HG03039 (cell line): Measurements from ENCODE around the gene KLK14.

Experiments
- ATAC-seq: cut with Tn5 transposase; IDR thresholded peaks from one replicate; pipeline ENCODE4 v1.9.1; 2021; ENCODE audit warnings: mild to moderate bottlenecking, moderate library complexity; ENCODE audit not compliant: unreplicated experiment

Gene KLK14, protein sequence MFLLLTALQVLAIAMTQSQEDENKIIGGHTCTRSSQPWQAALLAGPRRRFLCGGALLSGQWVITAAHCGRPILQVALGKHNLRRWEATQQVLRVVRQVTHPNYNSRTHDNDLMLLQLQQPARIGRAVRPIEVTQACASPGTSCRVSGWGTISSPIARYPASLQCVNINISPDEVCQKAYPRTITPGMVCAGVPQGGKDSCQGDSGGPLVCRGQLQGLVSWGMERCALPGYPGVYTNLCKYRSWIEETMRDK

DNA sequence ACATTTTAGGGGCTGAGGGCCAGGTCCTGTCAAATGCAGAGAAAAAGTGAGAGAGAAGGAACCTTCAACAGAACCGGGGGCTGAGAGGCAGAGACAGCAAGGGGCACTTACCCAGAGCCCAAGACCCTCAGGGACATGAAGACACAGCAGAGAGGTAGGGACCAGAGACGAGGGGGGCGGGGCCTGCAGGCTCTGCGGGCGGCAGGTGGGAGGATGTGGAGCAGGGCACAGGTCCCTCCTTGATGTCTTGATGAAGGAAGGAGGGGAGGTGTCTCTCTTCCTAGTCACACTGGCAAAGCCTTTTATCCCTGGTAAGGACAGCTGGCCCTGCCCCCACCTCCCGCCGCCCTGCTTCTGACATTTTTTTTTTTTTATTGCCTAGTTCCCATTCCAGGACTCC is at the start of gene KLK14:
KLK14 (minus strand) TSS at position 277 of the 400 bp plus-strand sequence; CDS start at position 4, 273 bp downstream.
- no peak for ATAC-seq

DNA sequence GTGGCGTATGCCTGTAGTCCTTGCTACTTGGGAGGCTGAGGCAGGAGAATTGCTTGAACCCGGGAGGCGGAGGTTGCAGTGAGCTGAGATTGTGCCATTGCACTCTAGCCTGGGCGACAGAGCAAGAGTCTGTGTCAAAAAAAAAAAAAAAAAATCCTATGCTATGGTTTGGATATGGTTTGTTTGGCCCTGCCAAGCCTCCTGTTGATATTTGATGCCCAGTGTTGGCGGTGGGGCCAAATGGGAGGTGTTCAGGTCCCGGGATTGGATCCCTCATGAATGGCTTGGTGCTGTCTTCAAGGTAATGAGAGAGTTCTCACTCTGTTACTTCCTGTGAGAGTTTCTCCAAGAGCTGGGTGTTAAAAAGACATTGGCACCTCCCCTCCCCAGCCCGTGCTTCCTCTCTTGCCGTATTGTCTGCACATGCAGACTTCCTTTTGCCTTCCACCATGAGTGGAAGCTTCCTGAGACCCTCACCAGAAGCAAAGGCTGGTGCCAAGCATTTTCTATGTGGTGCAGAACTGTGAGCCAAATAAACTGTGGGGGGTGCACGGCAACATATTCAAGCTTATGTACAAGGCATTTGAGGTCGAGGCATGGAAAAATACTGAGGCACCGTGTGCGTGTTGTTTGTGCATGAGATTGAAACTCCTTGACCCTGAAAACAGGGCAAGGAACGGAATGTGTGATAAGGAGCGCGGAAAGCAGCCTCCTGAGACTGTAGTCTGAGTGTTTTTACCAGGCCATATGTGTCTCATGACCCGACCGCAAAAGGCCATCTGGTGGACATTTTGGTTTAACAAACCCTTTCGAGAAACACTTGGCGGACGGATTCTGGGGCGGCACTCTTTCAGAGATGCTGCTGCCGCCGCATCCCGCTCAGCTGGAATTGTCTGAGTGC is 49.3 kb upstream of the KLK14 start:
- no peak for ATAC-seq

DNA sequence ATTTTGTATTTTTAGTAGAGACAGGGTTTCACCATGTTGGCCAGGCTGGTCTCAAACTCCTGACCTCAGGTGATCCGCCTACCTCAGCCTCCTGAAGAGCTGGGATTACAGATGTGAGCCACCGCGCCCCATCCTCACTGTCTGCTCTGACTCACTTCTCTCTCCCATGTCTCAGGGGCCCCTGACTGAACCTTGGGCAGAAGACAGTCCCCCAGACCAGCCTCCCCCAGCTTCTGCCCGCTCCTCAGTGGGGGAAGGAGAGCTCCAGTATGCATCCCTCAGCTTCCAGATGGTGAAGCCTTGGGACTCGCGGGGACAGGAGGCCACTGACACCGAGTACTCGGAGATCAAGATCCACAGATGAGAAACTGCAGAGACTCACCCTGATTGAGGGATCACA is 47.0 kb upstream of the KLK14 start:
- ATAC-seq, result no peak

DNA sequence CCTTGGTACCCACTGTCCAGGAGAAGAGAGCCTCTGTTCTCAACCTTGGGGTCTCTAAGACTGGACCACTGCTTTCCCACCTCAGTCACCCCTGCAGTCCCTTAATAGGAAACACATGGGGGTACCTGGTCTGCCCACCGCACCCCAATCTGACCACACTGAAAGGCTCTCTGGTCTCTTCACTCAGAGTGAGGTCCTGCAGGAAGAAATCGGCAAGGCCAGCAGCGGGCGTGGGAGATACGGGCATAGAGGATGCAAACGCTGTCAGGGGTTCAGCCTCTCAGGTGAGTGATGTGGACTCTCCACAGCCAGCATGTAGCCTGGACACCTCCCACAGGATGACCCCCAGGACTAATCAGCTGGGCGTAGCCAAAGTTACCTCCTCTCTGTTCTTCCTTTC is 45.5 kb upstream of the KLK14 start:
- ATAC-seq, result no peak

DNA sequence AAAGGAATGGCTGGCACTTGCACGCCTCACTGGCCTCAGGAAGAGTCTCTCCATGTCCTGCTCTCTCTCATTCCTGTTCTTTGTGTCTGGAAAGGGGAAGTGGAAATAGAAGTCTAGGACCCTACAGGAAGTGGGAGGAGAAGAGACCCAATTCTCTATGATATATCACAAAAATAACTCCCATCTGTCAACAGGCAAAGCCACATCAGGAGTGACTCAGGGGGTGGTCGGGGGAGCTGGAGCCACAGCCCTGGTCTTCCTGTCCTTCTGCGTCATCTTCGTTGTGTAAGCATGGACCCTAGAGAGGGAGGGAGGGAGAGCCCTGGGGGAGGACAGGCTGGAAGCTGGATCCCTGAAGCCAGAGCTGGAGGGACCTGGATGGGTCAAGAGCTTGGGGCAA is 45.1 kb upstream of the KLK14 start:
- ATAC-seq, result no peak

DNA sequence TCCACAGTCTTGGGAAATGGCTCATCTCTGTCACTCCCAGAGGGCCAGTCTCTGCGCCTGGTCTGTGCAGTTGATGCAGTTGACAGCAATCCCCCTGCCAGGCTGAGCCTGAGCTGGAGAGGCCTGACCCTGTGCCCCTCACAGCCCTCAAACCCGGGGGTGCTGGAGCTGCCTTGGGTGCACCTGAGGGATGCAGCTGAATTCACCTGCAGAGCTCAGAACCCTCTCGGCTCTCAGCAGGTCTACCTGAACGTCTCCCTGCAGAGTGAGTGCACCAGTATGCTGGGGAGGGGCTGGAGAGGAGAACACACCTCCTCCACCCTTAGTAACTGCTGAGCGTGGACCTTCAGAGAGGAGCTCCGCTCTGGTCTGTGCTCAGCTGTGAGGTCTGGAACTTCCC is 44.3 kb upstream of the KLK14 start:
- ATAC-seq, result no peak

DNA sequence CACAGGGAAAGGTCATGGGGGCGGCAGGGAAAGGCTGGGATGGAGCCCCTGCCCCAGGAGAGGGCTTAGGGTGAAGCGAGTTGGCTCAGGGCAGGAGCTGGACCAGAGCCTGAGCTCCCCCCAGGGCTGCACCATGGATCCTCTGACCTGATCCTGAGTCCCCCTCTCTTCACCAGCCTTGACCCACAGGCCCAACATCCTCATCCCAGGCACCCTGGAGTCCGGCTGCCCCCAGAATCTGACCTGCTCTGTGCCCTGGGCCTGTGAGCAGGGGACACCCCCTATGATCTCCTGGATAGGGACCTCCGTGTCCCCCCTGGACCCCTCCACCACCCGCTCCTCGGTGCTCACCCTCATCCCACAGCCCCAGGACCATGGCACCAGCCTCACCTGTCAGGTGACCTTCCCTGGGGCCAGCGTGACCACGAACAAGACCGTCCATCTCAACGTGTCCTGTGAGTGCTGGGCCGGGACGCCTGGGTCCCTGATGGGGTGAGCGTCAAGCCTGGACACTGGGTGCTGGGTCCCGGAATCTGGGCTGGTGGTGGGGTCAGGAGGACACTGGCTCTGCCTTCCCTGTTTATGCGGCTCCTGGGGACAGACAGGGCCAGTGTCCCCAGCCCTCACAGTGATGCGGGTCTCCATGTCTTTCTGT is 42.9 kb upstream of the KLK14 start:
- ATAC-seq, result no peak

DNA sequence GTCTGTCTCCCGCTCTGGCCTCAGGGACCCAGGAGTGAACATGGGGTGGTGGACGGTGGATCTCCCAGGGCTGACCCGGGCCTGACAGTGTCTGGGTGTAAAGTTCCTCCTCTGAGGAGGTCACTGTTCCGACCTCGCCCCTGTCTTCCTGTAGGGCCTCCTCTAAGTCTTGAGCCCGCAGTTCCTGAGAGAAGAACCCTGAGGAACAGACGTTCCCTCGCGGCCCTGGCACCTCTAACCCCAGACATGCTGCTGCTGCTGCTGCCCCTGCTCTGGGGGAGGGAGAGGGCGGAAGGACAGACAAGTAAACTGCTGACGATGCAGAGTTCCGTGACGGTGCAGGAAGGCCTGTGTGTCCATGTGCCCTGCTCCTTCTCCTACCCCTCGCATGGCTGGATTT is 42.0 kb upstream of the KLK14 start, which contains the start of gene SIGLEC9:
SIGLEC9 (plus strand) TSS at position 178 of the 400 bp plus-strand sequence; CDS start at position 247, 69 bp downstream.
- no peak for ATAC-seq

DNA sequence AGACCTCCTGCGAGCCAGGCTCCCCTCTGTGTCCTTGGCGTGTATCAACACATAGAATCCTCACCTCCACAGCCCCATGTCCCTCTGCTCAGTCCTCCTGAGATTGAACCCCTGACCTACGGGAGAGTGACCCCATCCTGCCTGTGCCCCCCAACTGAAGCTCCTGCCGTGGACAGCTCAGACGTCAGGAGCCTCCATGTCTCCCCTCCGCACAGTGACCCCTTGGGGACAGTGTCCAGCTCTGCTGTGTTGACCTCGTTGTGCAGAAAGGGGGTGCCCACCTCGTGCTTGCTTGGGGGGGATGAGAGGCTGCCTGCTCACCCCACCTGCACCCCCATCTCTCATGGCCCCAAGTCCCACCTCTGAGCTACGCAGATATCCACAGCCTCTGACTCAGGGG is 41.5 kb upstream of the KLK14 start:
- no peak for ATAC-seq

DNA sequence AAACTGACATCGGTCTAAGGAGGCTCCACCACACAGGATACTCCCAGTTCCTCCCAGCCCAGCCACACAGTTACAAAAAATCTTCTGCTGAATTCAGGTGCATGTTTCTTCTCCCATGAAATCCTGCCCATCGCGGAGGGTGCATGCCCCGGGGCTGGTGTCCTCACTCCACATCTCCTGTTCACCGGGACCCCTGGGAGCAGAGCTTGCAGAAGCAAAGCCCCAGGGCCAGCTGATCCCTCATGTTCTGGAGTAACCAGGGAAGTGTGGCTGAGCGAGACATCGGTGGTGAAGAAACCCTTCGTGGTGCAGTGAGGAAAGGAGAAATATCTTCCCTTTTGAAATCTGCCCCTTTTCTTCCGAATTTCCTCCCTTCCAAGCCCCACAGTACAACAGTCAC is 41.1 kb upstream of the KLK14 start:
- no peak for ATAC-seq

DNA sequence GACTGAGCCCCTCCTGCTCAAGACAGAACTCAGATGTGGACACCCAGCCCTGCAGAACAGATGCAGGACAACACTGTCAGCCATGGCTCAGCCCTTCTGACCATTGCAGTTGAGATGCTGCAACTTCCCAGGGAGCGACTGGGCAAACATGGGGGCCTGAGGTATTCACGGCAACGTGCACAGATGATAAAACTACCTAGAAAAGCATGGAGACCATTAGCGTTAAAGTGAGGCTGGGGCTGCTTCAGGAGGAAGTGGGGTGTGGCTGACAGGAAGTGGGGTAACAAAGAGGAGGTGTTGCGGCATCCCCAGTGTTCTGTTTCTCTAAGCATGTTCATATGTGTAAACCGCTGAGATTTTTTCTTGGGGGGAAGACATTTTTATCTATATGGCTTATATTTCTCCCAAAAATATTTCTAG is 40.7 kb upstream of the KLK14 start:
- no peak for ATAC-seq

DNA sequence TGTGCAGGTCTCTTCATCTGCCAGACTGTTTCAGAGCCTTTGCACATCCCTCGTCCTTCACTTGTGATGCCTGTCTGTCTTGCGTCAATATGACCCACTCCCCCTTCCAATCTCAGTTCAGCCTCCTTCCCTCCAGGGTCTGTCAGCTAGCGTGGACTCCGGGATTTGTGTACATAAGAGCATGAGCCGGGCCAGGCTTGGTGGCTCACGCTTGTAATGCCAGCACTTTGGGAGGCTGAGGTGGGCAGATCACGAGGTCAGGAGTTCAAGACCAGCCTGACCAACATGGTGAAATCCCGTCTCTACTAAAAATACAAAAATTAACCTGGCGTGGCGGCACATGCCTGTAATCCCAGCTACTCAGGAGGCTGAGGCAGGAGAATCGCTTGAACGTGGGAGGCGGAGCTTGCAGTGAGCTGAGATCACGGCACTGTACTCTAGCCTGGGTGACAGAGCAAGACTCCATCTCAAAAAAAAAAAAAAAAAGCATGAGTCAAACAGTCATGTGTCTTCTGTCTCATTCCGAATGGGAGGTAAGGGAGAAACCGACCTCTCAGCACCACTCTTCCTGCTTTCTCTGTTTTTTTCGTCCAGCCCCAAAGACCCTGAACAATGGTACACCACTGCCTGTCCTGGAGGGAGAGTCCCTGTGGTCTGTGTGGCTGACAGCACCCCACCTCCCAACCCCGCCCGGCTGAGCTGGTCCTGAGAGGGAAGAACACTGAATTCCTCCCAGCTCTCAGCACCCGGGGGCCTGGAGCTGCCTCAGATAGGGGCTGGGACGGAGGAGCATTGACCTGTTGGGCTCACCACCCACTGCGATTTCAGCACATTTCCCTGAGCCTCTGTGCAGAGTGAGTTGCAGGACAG is 39.7 kb upstream of the KLK14 start:
- ATAC-seq, result no peak

DNA sequence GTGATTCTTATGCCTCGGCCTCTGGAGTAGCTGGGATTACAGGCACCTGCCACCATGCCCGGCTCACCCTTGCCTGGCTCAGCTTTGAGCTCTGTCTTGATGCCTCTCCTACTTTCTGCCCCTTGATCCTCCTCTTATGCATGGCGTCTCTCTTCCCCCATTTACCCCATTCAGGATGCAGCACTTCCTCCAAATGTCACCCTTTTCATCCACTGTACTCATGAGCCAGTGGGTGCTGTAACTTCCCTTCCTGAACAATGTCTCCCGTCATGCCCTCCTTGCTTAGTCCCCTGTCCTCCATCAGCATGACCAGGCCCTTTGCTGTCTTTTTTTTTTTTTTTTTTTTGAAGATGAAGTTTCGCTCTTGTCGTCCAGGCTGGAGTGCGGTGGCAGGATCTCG is 38.6 kb upstream of the KLK14 start:
- no peak for ATAC-seq

DNA sequence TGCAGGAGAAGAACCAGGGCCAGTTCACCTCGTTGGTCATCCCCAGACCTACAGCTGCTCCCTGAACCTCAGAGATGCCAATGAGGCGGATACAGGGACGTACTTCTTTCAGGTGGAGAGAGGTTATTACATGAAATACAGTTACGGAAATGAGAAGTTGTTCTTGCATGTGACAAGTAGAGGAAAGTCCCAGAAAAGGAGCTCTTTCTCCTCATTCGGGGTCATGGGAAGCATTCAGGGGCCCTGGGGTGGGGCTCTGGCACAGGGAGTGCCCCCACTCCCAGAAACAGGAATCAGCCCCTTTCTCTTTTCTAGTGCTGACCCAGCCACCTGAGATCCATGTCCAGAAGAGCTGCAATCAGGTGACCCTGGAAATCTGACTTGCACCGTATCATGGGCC is 37.5 kb upstream of the KLK14 start:
- ATAC-seq, result no peak

DNA sequence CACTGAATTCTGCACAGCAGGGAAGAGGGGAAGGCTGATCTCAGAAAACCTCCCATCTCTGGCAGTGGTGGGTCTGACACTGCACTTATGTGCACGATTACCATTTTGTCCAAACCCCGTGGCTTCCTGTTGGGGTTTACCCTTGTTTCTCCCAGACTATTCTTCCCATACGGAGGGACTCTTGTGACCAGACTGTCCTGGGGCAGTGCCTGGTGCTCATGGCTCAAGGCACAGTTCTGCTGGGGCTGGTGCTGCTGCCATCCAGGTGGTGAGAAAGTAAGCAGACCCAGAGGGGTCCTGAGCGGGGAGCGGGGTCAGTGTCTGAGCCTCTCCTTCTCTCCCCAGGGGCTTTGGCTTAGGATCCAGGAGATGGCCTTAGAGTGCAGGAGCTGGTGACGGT is 36.9 kb upstream of the KLK14 start:
- no peak for ATAC-seq

DNA sequence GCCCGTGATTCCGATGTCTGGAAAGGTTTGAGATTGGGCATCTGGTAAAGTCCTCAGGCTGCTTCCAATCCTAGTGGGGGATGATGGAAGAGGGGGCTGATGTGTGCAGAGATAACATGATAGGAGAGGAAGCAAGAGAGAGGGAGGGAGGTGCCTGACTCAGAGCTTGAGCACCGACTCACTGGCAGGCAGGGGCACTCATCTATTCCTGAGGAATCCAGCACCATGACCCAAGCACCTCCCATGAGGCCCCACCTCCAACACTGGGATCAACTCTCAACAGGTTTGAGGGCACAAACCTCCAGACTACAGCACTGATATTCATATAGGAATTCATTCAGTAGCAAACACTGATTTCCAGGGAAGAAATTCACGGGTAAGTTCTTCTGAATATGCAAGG is 36.4 kb upstream of the KLK14 start:
- no peak for ATAC-seq

DNA sequence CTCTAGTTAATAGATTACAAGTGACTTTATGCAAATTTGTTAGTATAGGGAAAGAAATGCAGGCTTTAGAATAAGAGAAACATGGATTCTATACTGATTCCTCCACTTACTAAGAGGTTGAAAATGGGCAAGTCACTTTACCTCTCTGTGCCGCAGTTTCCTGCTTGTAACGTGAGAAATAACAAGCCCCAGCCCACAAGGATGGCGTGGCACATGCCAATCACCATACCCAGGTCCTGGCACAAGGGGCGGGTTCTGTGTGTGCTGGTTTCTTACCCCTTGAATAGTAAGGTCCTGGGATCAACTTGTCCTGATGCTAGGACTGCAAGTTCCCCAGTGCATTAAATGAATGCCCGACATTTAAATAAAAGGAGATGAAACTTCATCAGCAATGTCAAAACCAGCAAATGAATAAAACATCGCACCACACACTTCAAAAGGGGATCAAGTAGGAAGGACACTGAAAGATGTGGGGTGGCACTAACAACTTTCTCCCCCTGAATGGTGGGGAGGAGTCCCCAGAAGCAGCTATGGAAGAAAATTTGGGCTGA is 34.1 kb upstream of the KLK14 start:
- ATAC-seq, result no peak

DNA sequence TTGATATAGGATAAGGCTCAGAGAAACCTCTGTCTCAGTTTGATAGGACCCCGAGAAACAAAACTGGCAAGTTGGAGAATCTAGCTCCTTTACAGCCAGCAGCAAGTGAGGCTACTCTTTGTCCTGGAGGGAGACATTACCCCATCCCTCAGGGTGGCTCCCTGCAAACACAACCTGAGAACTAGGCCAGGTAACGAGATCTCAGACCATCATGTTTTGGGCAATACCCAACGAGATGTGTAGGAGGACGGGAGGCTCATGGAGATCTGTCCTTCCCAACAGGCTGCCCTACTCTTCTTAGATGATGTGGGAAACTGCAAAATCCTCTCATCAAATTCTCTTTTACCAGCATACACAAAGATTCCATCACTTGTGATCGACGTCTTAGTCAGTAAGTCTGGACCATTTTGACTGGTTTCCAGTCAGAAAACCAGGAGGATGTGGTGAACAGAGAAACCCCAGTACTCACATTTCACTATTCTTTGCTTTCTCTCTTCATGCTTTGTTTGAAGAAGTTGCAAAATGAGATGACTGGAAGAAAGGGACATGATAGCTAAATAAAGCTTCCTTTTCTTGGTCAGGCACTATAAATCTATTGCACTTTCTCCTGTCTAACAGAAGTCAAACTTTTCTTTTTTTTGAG is 31.5 kb upstream of the KLK14 start:
- no peak for ATAC-seq

DNA sequence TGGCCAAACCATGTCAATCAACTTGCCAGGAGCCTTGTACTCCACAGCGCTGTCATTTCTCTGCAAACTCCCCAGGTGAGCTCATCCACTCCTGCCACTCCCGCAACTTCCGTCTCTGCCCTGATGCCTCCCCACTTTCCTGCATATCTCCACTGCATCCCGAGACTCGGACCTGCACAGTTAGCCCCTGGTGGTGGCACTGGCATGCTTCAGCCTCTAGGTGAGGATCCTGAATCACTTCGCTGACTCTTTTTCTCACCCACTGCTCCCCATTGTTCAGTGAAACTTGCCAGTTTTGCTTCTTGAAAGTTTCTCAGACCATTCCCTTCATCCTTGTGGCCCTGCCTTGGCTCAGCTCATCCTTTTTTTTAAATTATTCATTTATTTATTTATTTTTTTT is 28.9 kb upstream of the KLK14 start:
- ATAC-seq, result no peak

DNA sequence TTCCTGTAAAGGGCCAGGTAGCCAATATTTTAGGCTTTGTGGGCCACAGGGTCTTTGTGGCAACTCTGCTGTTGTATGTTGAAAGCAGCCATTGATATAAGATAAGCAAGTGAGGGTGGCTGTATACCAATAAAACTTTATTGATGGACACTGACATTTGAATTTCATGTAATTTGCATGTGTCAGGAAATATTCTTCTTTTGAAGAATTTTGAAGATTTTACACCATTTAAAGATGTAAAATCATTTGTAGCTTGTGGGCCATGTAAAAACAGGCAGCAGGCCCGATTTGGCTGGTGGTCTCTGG is 27.9 kb upstream of the KLK14 start:
- ATAC-seq, result no peak
